Measurements from ENCODE around the gene MYO9A. TPM values are rescaled to one million over a fixed set of nuclear protein-coding genes. Genes with fewer than 3 reads are reported as not detected.

MYO9A gene
- polyA plus RNA-seq, 3 donors, result 3.9 to 6.6 (median 5.0) TPM

- Mint-ChIP-seq H3K27ac (peak overlapping the region in 1 of 7 donors; percentile 80), H3K36me3 (no peaks in the 10 kb centered on the region), H3K9me3 (peaks cover 0 to 3% (median 0%) of the 10 kb centered on the region in 7 donors), H3K4me1 (no peaks in the 10 kb centered on the region), H3K4me3 (no peak overlapping the region), H3K27me3 (ENCODE audit: low read depth in 3 of 3) (peaks cover 2 to 3% (median 3%) of the 10 kb centered on the region in 3 donors)
- no peak overlapping the region for H3K4me3 ChIP-seq (replicated peaks in 1 of 3; ENCODE audit: low read depth in 2 of 3, low read length in 3 of 3)
- no peaks in the 10 kb centered on the region for H3K9me3 ChIP-seq (replicated peaks in 1 of 2; ENCODE audit: control insufficient read depth in 1 of 2, insufficient read depth in 1 of 2, low read length in 2 of 2)
- DNase-seq, result no peak
- H3K4me2 ChIP-seq (replicated peaks; ENCODE audit: extremely low read depth, low read length, poor library complexity, severe bottlenecking), result no peak overlapping the region
- H3K9ac ChIP-seq (ENCODE audit: insufficient read depth, low read length, poor library complexity, severe bottlenecking), result no peak overlapping the region
- WGBS (ENCODE audit: insufficient coverage), result 95% methylated on average over 34 of the region's 38 CpGs
- H3K27me3 ChIP-seq (ENCODE audit: control insufficient read depth in 2 of 2, insufficient read depth in 2 of 2, low read length in 2 of 2), result no peaks in the 10 kb centered on the region
- H3K4me1 ChIP-seq (ENCODE audit: control insufficient read depth in 1 of 2, insufficient read depth in 2 of 2, low read length in 2 of 2), result no peaks in the 10 kb centered on the region
- no peak overlapping the region for H3K27ac ChIP-seq (ENCODE audit: low read depth in 1 of 2, low read length in 2 of 2)
- no peak overlapping the region for H2AFZ ChIP-seq (ENCODE audit: insufficient read depth, low read depth, low read length, poor library complexity, severe bottlenecking)
- H4K20me1 ChIP-seq (ENCODE audit: insufficient read depth, low read length), result no peaks in the 10 kb centered on the region
- no peaks in the 10 kb centered on the region for H3K79me2 ChIP-seq (ENCODE audit: insufficient read depth, low read length)
- H3K36me3 ChIP-seq (replicated peaks in 1 of 2; ENCODE audit: control insufficient read depth in 1 of 2, insufficient read depth in 2 of 2, low read length in 2 of 2), result no peaks in the 10 kb centered on the region
- intact Hi-C loops (cut with micrococcal nuclease), result no loop called here
- no peak for TF ChIP-seq CTCF (IDR thresholded peaks at IDR 0.05)
Measured at GRCh38 chr15:71811752-71812735, 305.9 kb downstream of the MYO9A start.

- intact Hi-C loops (cut with micrococcal nuclease), result no loop called here
- TF ChIP-seq CTCF (IDR thresholded peaks at IDR 0.05), result no peak
- H3K27me3 ChIP-seq (ENCODE audit: control insufficient read depth in 2 of 2, insufficient read depth in 2 of 2, low read length in 2 of 2), result no peaks in the 10 kb centered on the region
- H3K4me1 Mint-ChIP-seq, result no peaks in the 10 kb centered on the region
- no peaks in the 10 kb centered on the region for H3K79me2 ChIP-seq (ENCODE audit: insufficient read depth, low read length)
- no peak overlapping the region for H3K27ac ChIP-seq (ENCODE audit: low read depth in 1 of 2, low read length in 2 of 2)
- no peak overlapping the region for H3K4me2 ChIP-seq (replicated peaks; ENCODE audit: extremely low read depth, low read length, poor library complexity, severe bottlenecking)
- H3K27me3 Mint-ChIP-seq (ENCODE audit: low read depth in 3 of 3), result peaks cover 2 to 3% (median 3%) of the 10 kb centered on the region in 3 donors
- no peak overlapping the region for H3K4me3 ChIP-seq (replicated peaks in 1 of 3; ENCODE audit: low read depth in 2 of 3, low read length in 3 of 3)
- no peaks in the 10 kb centered on the region for H3K36me3 ChIP-seq (replicated peaks in 1 of 2; ENCODE audit: control insufficient read depth in 1 of 2, insufficient read depth in 2 of 2, low read length in 2 of 2)
- no peaks in the 10 kb centered on the region for H4K20me1 ChIP-seq (ENCODE audit: insufficient read depth, low read length)
- no peaks in the 10 kb centered on the region for H3K4me1 ChIP-seq (ENCODE audit: control insufficient read depth in 1 of 2, insufficient read depth in 2 of 2, low read length in 2 of 2)
- DNase-seq, result no peak
- no peaks in the 10 kb centered on the region for H3K9me3 ChIP-seq (replicated peaks in 1 of 2; ENCODE audit: control insufficient read depth in 1 of 2, insufficient read depth in 1 of 2, low read length in 2 of 2)
- no peak overlapping the region for H3K9ac ChIP-seq (ENCODE audit: insufficient read depth, low read length, poor library complexity, severe bottlenecking)
- H3K36me3 Mint-ChIP-seq, result no peaks in the 10 kb centered on the region
- H2AFZ ChIP-seq (ENCODE audit: insufficient read depth, low read depth, low read length, poor library complexity, severe bottlenecking), result no peak overlapping the region
- no peak overlapping the region for H3K27ac Mint-ChIP-seq
- no peak overlapping the region for H3K4me3 Mint-ChIP-seq
- 97% methylated on average over 26 of the region's 27 CpGs for WGBS (ENCODE audit: insufficient coverage)
- H3K9me3 Mint-ChIP-seq, result peaks cover 0 to 2% (median 0%) of the 10 kb centered on the region in 7 donors
Measured at GRCh38 chr15:71811036-71811736, 306.8 kb downstream of the MYO9A start.
